ENCODE results near the gene STX4. TPM values are rescaled to one million over a fixed set of nuclear protein-coding genes. Genes with fewer than 3 reads are reported as not detected.

The STX4 gene
- total and polyA plus RNA-seq, 12 donors: 31.8 to 89.2 (median 40.7) TPM

- TF ChIP-seq, protein P1, sequence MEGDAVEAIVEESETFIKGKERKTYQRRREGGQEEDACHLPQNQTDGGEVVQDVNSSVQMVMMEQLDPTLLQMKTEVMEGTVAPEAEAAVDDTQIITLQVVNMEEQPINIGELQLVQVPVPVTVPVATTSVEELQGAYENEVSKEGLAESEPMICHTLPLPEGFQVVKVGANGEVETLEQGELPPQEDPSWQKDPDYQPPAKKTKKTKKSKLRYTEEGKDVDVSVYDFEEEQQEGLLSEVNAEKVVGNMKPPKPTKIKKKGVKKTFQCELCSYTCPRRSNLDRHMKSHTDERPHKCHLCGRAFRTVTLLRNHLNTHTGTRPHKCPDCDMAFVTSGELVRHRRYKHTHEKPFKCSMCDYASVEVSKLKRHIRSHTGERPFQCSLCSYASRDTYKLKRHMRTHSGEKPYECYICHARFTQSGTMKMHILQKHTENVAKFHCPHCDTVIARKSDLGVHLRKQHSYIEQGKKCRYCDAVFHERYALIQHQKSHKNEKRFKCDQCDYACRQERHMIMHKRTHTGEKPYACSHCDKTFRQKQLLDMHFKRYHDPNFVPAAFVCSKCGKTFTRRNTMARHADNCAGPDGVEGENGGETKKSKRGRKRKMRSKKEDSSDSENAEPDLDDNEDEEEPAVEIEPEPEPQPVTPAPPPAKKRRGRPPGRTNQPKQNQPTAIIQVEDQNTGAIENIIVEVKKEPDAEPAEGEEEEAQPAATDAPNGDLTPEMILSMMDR (IDR thresholded peaks at IDR 0.05): no peak
- Histone ChIP-seq H3K27me3 (no peaks in the 10 kb centered on the region), H3K4me1 (peaks cover 0 to 12% (median 0%) of the 10 kb centered on the region in 9 donors), H3K4me3 (no peak overlapping the region), H3K9me3 (no peaks in the 10 kb centered on the region), H3K27ac (no peak overlapping the region), H3K36me3 (no peaks in the 10 kb centered on the region)
- ATAC-seq (no peak), DNase-seq (no peak)
- 69 to 74% methylated on average over 6 of the region's 6 CpGs for WGBS, 2 donors
- intact Hi-C loops (cut with DNase I): no loop called here
Observed at GRCh38 chr16:31023627-31024226, 9.6 kb upstream of the STX4 start.

- Histone ChIP-seq H3K4me3 (no peak overlapping the region), H3K27me3 (no peaks in the 10 kb centered on the region), H3K36me3 (no peaks in the 10 kb centered on the region), H3K4me1 (peaks cover 0 to 12% (median 0%) of the 10 kb centered on the region in 9 donors), H3K27ac (peak overlapping the region in 1 of 10 donors; percentile 69), H3K9me3 (no peaks in the 10 kb centered on the region)
- no peak for DNase-seq
- TF ChIP-seq, protein P1 (IDR thresholded peaks at IDR 0.05): no peak
- 78 to 80% methylated on average over 5 of the region's 5 CpGs for WGBS, 2 donors
- intact Hi-C loops (cut with DNase I): loop anchor here in 1 of 10 donors (5.0 kb wide), 1 partner anchor 38 kb away; the partner anchor contains the start of gene HSD3B7
- no peak for ATAC-seq
Observed at GRCh38 chr16:31025339-31025738, 8.0 kb upstream of the STX4 start.

GRCh38 chr16:31029272-31029671, 4.1 kb upstream of the STX4 start:
- no peak for DNase-seq
- peaks cover 0 to 24% (median 9%) of the 10 kb centered on the region in 9 donors for H3K4me1 ChIP-seq
- no peaks in the 10 kb centered on the region for H3K27me3 ChIP-seq
- WGBS, 2 donors: 78 to 80% methylated on average over 5 of the region's 5 CpGs
- no peak overlapping the region for H3K4me3 ChIP-seq
- TF ChIP-seq, protein P1 (IDR thresholded peaks at IDR 0.05): no peak
- H3K36me3 ChIP-seq: peaks cover 0 to under 1% (median 0%) of the 10 kb centered on the region in 9 donors
- H3K9me3 ChIP-seq: no peaks in the 10 kb centered on the region
- intact Hi-C loops (cut with DNase I): loop anchor here in 1 of 10 donors (5.0 kb wide), 1 partner anchor 42 kb away; the partner anchor contains the start of gene HSD3B7
- no peak overlapping the region for H3K27ac ChIP-seq
- no peak for ATAC-seq

GRCh38 chr16:31031276-31031675, 2.1 kb upstream of the STX4 start:
- peaks cover 0 to 20% (median 7%) of the 10 kb centered on the region in 9 donors for H3K36me3 ChIP-seq
- intact Hi-C loops (cut with DNase I): loop anchor here in 8 of 10 donors (5.0 to 10.0 kb wide), 8 partner anchors 39 to 111 kb away; partner anchors contain the start of genes ZNF646 (in 4 of the 8), ZNF668 (in 4 of the 8), HSD3B7 (in 3 of the 8) and SETD1A (in 1 of the 8)
- H3K27me3 ChIP-seq: no peaks in the 10 kb centered on the region
- TF ChIP-seq, protein P1 (IDR thresholded peaks at IDR 0.05): no peak
- 74 to 82% methylated on average over 4 of the region's 4 CpGs for WGBS, 2 donors
- H3K27ac ChIP-seq: peak overlapping the region in 1 of 10 donors; percentile 97
- H3K4me3 ChIP-seq: no peak overlapping the region
- H3K4me1 ChIP-seq: peaks cover 0 to 32% (median 20%) of the 10 kb centered on the region in 9 donors
- no peaks in the 10 kb centered on the region for H3K9me3 ChIP-seq
- no peak for ATAC-seq
- DNase-seq: no peak
